ENCODE data around the gene PTX4.

Gene PTX4

GRCh38 chr16:1523581-1524245 is 35.0 kb upstream of the PTX4 start:
- no peak for DNase-seq

- no peak for DNase-seq
These were observed 31.7 kb upstream of the PTX4 start for GRCh38 chr16:1520461-1520860.

DNA sequence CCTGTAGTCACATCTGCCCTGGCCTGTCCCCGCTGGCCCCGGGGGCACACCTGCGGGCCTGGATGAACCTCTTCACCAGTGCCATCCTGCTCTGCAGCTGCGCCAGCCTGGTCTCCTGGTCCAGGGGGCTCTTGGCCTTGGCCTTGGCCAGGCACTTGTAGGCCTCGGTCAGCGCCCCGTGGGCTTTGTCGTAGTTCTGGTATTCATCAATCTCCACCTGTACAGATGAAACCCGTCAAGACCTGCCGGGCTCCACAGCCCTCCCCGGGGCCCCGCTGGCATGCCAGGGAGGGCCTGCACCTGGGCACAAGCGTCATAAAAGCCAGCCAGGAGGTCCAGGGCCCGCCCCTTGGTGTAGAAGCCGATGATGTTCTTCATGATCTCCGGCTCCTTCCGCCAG is 31.1 kb upstream of the PTX4 start:
- DNase-seq, result no peak

- DNase-seq, result no peak
These were observed 29.9 kb upstream of the PTX4 start for GRCh38 chr16:1518626-1519135.

DNA sequence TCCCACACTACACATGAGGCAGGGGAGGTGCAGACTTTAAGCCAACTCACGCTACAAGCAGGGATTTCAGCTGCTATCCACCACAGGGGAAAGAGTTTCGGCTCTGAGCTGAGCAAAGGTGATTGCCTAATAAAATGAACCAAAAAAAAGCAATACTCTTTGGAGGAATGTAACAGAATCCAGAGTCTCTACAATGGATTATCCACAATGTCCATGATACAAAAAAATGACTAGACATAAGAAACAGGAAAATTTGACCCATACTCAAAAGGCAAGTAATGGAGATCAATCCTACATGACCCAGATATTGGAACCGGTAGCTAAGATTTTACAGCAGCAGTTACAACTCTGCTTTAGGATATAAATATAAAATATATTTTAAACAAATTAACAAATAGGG is 25.8 kb upstream of the PTX4 start:
- no peak for DNase-seq

DNA sequence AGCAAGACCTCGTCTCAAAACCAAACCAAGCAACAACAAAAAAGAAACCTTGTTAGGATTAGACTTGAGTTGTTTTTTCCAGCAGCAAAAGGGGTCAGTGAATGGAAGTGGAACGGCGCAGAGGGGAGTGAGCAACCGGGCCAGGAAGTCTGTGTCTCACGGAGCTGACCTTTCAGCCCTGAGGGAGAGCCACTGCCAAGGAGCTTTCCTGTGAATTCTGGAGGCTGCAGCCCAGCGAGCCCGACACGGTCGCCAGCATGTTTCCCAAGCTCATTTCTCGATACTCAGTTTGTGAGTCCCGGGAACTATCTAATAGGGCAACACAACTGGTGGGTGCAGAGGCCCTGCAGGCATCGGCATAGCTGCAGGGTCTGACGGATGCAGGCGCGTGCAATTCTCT is 24.0 kb upstream of the PTX4 start:
- no peak for DNase-seq

- DNase-seq, result no peak
These were observed 23.2 kb upstream of the PTX4 start for GRCh38 chr16:1511662-1512569.

DNA sequence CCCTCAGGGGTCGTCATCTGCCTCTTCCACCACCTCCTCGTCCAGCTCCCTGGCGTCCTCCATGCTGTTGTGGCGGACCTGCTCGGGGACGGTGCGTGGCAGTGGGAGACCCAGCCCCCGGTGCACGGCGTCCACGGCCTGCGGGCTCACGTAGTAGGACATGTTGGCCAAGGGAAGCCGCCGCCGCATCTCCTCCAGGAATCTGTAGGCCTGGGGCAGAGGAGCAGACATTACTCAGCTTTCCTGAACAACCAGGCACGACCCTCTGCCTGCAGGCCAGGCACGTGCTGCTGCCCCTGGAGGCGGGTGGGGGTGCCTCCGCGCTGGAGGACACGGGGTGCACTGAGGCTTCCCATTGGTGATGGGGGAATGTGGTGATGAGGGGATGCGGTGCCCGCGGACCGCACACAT is 22.2 kb upstream of the PTX4 start:
- DNase-seq, result no peak

DNA sequence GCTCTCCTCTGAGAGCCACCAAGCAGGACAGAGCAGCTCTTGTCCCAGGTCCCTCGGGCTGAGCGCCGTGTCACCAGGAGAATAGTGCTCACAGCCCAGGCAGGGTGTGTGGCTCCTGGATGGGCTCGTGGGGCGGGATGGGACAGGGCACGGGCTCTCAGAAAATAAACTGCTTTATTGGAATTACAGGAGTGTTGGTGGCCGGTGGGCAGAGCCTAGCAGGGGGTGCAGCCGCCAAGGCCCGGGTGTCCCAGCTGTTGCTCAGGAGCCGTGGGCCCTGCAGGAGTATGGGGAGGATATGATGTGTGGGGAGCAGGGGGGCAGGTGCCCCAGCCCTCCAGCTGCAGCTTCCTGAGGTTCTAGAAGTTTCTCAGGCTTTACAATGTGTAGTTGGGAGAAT is 21.5 kb upstream of the PTX4 start:
- DNase-seq, result no peak

DNA sequence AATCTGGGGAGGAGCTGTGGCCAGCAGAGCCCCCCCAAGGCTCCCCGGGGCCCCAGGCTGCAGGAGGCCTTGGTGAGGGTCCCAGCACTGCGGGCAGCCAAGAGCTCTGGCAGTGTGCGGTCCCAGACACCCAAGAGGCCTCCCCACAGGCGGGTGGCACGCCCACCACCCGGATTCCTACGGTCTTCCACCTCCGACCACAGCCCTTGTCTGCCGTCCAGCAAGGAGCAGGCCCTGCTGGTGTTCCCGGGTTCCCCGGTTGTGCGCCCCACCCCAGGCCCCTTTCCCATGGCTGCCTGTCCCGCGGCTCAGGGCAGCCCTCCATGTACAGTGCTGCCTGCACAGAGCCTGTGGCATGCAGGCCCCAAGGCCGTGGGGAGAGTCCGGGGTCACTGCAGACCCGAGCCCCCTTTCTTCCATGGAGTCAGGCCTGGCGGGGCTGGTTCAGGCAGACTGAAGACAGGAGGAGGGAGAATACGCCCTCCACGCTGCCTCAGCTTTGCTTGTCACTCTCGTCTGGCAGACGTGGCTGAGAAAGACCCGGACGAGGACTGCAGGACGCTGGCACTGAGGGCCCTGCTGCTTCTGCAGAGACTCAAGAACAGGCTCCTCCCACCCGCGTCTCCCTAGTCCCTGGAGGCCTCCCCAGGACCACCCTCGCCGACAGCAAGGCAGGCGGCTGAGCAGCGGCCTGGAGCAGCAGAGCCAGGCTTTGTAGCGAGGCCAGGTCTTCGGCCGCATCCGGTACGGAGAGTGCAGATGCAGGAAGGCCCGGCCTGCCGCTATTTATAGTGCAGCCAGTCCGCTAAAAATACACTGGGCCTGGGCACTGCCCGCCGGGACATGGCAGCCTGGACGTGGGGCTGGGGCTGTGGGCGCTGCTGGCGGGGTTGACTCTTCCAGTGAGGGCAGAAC is 20.8 kb upstream of the PTX4 start:
- no peak for DNase-seq

- DNase-seq, result no peak
These were observed 19.9 kb upstream of the PTX4 start for GRCh38 chr16:1508494-1509187.

DNA sequence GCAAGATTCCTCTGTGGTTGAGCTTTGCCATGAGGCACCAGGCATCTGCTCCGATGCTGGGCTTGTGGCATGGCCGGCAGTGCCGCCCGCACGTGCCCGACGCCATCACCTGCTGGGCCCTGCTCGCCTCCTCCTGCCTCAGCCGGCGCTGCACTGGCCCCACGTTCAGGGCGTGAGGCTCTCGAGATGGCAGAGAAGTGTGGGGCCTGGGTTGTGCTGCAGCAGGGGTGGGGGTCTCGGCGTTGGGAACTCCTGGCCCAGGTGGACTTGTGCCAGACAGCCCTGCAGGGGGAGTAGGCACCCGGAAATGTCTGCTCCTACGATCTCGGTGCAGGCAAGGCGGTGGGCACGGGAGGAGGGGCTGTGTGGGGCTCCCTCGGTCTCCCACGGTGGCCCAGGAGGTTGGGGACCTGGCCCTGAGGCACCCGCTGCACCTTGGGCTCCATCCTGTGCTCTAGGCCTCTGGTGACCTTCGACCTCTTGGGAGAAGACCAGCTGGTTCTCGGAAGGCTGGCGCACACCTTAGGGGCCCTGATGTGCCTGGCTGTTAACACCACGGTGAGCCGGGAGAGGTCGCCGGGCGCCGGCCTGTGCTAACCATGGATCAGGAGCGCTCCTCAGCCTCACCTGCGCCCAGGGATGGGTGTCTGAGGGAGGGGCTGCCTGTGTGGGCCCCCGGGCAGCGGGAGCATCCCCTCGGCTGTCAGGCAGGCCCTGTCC is 17.9 kb upstream of the PTX4 start:
- no peak for DNase-seq

DNA sequence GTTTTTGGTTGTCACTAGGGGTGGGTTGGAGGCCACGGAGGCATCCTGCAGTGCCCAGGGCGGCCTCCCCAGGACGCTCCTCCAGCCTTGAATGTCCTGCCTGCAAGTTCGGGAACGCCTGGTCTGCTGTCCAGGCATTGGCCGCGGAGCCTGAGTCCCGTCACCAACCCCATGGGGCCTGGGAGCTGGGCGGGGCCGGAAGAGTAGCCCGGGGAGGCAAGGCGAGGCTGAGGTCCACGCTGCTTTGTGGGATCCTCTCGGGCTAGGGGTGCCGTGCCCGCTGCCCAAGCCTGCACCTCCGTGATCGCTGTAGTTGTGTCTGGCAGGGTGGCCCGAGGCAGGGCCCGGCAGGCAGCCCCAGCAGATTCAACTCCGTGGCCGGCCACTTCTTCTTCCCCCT is 17.2 kb upstream of the PTX4 start:
- no peak for DNase-seq

- no peak for DNase-seq
These were observed 16.5 kb upstream of the PTX4 start for GRCh38 chr16:1505073-1505844.

GRCh38 chr16:1503110-1503955 is 14.6 kb upstream of the PTX4 start:
- no peak for DNase-seq

DNA sequence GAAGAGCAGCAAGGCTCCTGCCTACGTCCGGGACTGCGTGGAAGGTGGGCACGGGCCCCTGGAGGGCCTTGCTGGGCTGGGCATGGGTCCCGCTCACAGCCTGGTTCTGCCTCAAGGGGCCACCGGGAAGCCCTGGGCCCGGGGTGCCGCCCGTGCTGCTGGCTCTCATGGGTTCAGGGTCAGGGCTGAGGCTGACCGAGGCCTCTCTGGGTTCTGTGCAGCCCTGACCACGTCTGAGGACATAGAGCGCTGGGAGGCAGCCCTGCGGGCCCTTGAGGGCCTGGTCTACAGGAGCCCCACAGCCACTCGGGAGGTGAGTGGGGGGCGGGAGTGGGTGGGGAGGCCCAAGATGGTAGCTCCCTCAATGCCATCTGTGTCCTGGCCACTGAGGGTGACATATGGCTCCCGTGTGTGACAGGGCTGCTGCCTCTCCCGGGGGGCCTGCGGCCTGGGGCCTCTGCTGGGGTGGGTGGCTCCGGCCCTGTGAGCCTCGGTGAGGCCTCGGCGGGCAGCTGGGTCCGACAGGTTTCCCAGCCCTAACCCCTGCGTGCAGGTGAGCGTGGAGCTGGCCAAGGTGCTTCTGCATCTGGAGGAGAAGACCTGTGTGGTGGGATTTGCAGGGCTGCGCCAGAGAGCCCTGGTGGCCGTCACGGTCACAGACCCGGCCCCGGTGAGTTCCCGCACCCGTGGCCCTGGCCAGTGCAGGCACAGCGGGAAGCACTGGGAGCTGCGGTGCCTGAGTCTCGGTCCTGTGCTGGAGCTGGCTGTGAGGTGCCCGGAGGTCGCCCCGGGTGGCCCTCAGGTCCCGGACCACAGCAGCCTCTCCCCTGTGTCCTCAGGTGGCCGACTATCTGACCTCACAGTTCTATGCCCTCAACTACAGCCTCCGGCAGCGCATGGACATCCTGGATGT is 13.6 kb upstream of the PTX4 start:
- DNase-seq, result no peak

GRCh38 chr16:1501630-1502029 is 12.9 kb upstream of the PTX4 start:
- DNase-seq, result no peak

DNA sequence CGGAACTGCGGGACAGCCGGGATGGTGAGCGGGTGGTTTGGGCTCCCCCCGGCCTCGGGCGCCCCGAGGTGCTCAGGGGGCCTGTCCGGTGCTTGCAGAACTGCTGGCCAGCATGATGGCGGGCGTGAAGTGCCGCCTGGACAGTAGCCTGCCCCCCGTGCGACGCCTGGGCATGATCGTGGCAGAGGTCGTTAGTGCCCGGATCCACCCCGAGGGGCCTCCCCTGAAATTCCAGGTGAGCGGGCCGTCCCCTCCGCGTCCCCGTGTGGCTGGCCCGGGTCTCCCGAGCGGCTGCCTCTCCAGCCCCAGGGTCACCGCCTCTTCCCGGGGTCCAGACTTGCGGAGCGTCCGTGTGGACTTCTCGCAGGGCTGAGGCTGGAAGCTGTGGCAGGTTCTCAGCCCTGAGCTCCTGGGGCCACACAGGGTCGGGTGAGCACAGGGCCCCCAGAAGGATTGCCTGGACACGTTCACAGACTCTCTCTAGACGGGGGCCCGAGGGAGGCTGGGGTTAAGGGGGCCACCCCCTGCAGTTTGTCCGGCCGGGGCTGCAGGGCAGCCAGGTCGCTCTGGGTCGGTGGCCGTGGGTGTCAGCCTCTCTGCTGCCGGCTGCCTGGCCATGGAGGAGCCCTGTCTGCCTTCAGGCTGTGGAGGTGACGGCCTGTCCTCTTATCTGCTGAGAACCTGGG is 11.9 kb upstream of the PTX4 start:
- no peak for DNase-seq
